Keratinocyte (primary cell): Measurements from ENCODE around the gene C10orf67. TPM values are rescaled to one million over a fixed set of nuclear protein-coding genes. Genes with fewer than 3 reads are reported as not detected.

ENCODE experiments used
- DNase-seq: peaks from one replicate; pipeline ENCODE4 v3.0.0-alpha.2; 2011; ENCODE audit warnings: low read depth, missing footprints, low spot score
- FAIRE-seq: peaks from 2 replicates; lab custom pipeline; 2011; peaks lifted over from hg19 to GRCh38; lab: Jason Lieb, UNC
- H2AFZ ChIP-seq: 2 replicates; pipeline ENCODE4 v1.6.0; 2012; ENCODE audit warnings: low read length, control low read depth, inconsistent platforms; ENCODE audit not compliant: control insufficient read depth
- H3K27ac ChIP-seq: 2 replicates; pipeline ENCODE4 v1.5.1; 2011; ENCODE audit warnings: low read length; ENCODE audit not compliant: control insufficient read depth, insufficient read depth
- H3K27me3 ChIP-seq: 3 replicates; pipeline ENCODE4 v1.6.0; 2011; ENCODE audit warnings: low read length; ENCODE audit not compliant: control insufficient read depth, insufficient read depth; ENCODE audit errors: extremely low read depth
- H3K36me3 ChIP-seq, 2 experiments: 2 replicates in 1 of 2; 3 replicates in 1 of 2; pipeline ENCODE4 v1.5.1; 2011; ENCODE audit warnings: low read length in 2 of 2, mild to moderate bottlenecking in 1 of 2; ENCODE audit not compliant: control insufficient read depth in 2 of 2, insufficient read depth in 2 of 2; ENCODE audit errors: extremely low read depth in 1 of 2
- H3K4me1 ChIP-seq: 3 replicates; pipeline ENCODE4 v1.5.1; 2011; ENCODE audit warnings: low read length; ENCODE audit not compliant: control insufficient read depth, insufficient read depth; ENCODE audit errors: extremely low read depth
- H3K4me2 ChIP-seq: 3 replicates; pipeline ENCODE4 v1.6.0; 2011; ENCODE audit warnings: low read depth, low read length; ENCODE audit not compliant: control insufficient read depth, insufficient read depth; ENCODE audit errors: extremely low read depth
- H3K4me3 ChIP-seq, 3 experiments: fragments of 200-600 bp in 1 of 3; sonication (generic) in 1 of 3; 2 replicates in 2 of 3; 3 replicates in 1 of 3; pipeline ENCODE4 v1.5.1; 2011 to 2016; ENCODE audit warnings: low read length in 3 of 3, mild to moderate bottlenecking in 3 of 3, control low read depth in 2 of 3, inconsistent platforms in 1 of 3, low read depth in 1 of 3, mixed read lengths in 1 of 3, mixed run types in 1 of 3, moderate library complexity in 1 of 3; ENCODE audit not compliant: control insufficient read depth in 2 of 3, insufficient read depth in 2 of 3; ENCODE audit errors: extremely low read depth in 1 of 3
- H3K79me2 ChIP-seq: 2 replicates; pipeline ENCODE4 v1.6.0; 2012; ENCODE audit warnings: low read length; ENCODE audit not compliant: control insufficient read depth, insufficient read depth
- H3K9ac ChIP-seq: 3 replicates; pipeline ENCODE4 v1.6.0; 2011; ENCODE audit warnings: low read length; ENCODE audit not compliant: control insufficient read depth, insufficient read depth; ENCODE audit errors: extremely low read depth
- H3K9me1 ChIP-seq: 3 replicates; pipeline ENCODE4 v1.6.0; 2011; ENCODE audit warnings: low read length; ENCODE audit not compliant: control insufficient read depth, insufficient read depth; ENCODE audit errors: extremely low read depth
- H3K9me3 ChIP-seq: 2 replicates; pipeline ENCODE4 v1.5.1; 2012; ENCODE audit warnings: low read depth, low read length; ENCODE audit not compliant: control insufficient read depth
- H4K20me1 ChIP-seq: 3 replicates; pipeline ENCODE4 v1.6.0; 2011; ENCODE audit warnings: low read length; ENCODE audit not compliant: control insufficient read depth, insufficient read depth; ENCODE audit errors: extremely low read depth
- CTCF ChIP-seq, 3 experiments: IDR thresholded peaks in 1 of 3; conservative IDR thresholded peaks in 1 of 3; optimal IDR thresholded peaks in 1 of 3; 2 replicates in 2 of 3; 3 replicates in 1 of 3; pipeline versions ENCODE3 to v1.5.1; 2011; ENCODE audit warnings: low read length in 3 of 3, mild to moderate bottlenecking in 3 of 3, moderate library complexity in 2 of 3, control low read depth in 1 of 3, inconsistent platforms in 1 of 3; ENCODE audit not compliant: insufficient read depth in 2 of 3; ENCODE audit errors: extremely low read depth in 1 of 3
- EZH2 ChIP-seq: IDR thresholded peaks from one replicate; pipeline ENCODE4 v1.6.1; 2012; ENCODE audit warnings: inconsistent platforms, mild to moderate bottlenecking, low read length, moderate library complexity
- dilution Hi-C: fragments of 300-500 bp; cut with MboI; formaldehyde crosslinking; loops from one replicate; pipeline ENCODE4 v1.7.0; 2020; ENCODE audit warnings: low sequenced_read_pairs; ENCODE audit not compliant: extremely low pct_ligation_motif_present
- polyA plus RNA-seq, 5 experiments: library from polyadenylated mRNA; depleted of rRNA in 3 of 5; stranded (reverse) in 3 of 5; stranded (forward) in 1 of 5; unstranded in 1 of 5; fragments of >200 nt; gene quantifications; 1 replicate in 1 of 5; 2 replicates in 3 of 5; 3 replicates in 1 of 5; pipeline versions ENCODE4 v1.2.1 to v1.2.3, GENCODE V29; 2011 to 2012; ENCODE audit warnings: missing spikeins in 2 of 5, low read depth in 1 of 5, low replicate concordance in 1 of 5

Gene C10orf67
- polyA plus RNA-seq, 1 donor (not counting 4 experiments of a cell fraction or from before 2014, with no cell fraction given): 0.26 TPM

- Histone ChIP-seq H3K4me3 (no peak overlapping the region), H3K27me3 (peaks cover 60% of the 10 kb centered on the region), H3K27ac (no peak overlapping the region), H3K4me2 (no peak overlapping the region), H3K36me3 (no peaks in the 10 kb centered on the region), H3K9me3 (no peaks in the 10 kb centered on the region), H3K9ac (no peak overlapping the region), H3K9me1 (no peaks in the 10 kb centered on the region), H3K79me2 (no peaks in the 10 kb centered on the region), H4K20me1 (no peaks in the 10 kb centered on the region), H3K4me1 (no peaks in the 10 kb centered on the region), H2AFZ (no peak overlapping the region)
- no peak for TF ChIP-seq EZH2
- no peak for TF ChIP-seq CTCF (optimal IDR thresholded peaks at IDR 0.05 in 1 of 3, IDR thresholded peaks at IDR 0.05 in 1 of 3, conservative IDR thresholded peaks at IDR 0.05 in 1 of 3; ENCODE audit: extremely low read depth in 1 of 3, insufficient read depth in 2 of 3, low read length in 3 of 3)
- dilution Hi-C loops: no loop called here
- FAIRE-seq (no peak), DNase-seq (no peak)
These were observed 141.8 kb downstream of the C10orf67 start for GRCh38 chr10:23202779-23203178.

- Histone ChIP-seq H3K4me3 (no peak overlapping the region), H3K36me3 (no peaks in the 10 kb centered on the region), H3K9me3 (no peaks in the 10 kb centered on the region), H3K9me1 (no peaks in the 10 kb centered on the region), H3K4me2 (no peak overlapping the region), H4K20me1 (no peaks in the 10 kb centered on the region), H3K4me1 (no peaks in the 10 kb centered on the region), H3K27me3 (peaks cover 70% of the 10 kb centered on the region), H3K79me2 (no peaks in the 10 kb centered on the region), H2AFZ (no peak overlapping the region), H3K9ac (no peak overlapping the region), H3K27ac (no peak overlapping the region)
- FAIRE-seq (no peak), DNase-seq (no peak)
- no peak for TF ChIP-seq EZH2
- TF ChIP-seq CTCF (optimal IDR thresholded peaks at IDR 0.05 in 1 of 3, IDR thresholded peaks at IDR 0.05 in 1 of 3, conservative IDR thresholded peaks at IDR 0.05 in 1 of 3; ENCODE audit: extremely low read depth in 1 of 3, insufficient read depth in 2 of 3, low read length in 3 of 3): no peak
- dilution Hi-C loops: no loop called here
These were observed 142.8 kb downstream of the C10orf67 start for GRCh38 chr10:23201837-23202236.
